Measurements from ENCODE around the gene ARHGEF28.

ARHGEF28 gene

GRCh38 chr5:73883646-73884045, 257.6 kb downstream of the ARHGEF28 start:
- no peaks in the 10 kb centered on the region for H3K27me3 ChIP-seq (ENCODE audit: insufficient read depth, low read length)
- H3K9me3 ChIP-seq (ENCODE audit: low read length) = no peaks in the 10 kb centered on the region
- H2AFZ ChIP-seq (ENCODE audit: low read depth, low read length) = no peak overlapping the region
- H3K4me3 ChIP-seq (ENCODE audit: low read length) = no peak overlapping the region
- no peaks in the 10 kb centered on the region for H3K4me1 ChIP-seq (ENCODE audit: insufficient read depth, low read length)
- H3K36me3 ChIP-seq (ENCODE audit: insufficient read depth, low read length) = no peaks in the 10 kb centered on the region

- Histone ChIP-seq H2AFZ (ENCODE audit: low read depth, low read length) (no peak overlapping the region), H3K4me1 (ENCODE audit: insufficient read depth, low read length) (no peaks in the 10 kb centered on the region), H3K4me3 (ENCODE audit: low read length) (no peak overlapping the region), H3K9me3 (ENCODE audit: low read length) (no peaks in the 10 kb centered on the region), H3K36me3 (ENCODE audit: insufficient read depth, low read length) (no peaks in the 10 kb centered on the region), H3K27me3 (ENCODE audit: insufficient read depth, low read length) (no peaks in the 10 kb centered on the region)
These were observed 261.7 kb downstream of the ARHGEF28 start for GRCh38 chr5:73887688-73888087.

GRCh38 chr5:73890569-73890968, 264.6 kb downstream of the ARHGEF28 start:
- H2AFZ ChIP-seq (ENCODE audit: low read depth, low read length) = no peak overlapping the region
- H3K36me3 ChIP-seq (ENCODE audit: insufficient read depth, low read length) = no peaks in the 10 kb centered on the region

GRCh38 chr5:73892218-73892617, 266.2 kb downstream of the ARHGEF28 start:
- H2AFZ ChIP-seq (ENCODE audit: low read depth, low read length) = no peak overlapping the region
- no peaks in the 10 kb centered on the region for H3K4me1 ChIP-seq (ENCODE audit: insufficient read depth, low read length)
- H3K27me3 ChIP-seq (ENCODE audit: insufficient read depth, low read length) = peaks cover 5% of the 10 kb centered on the region
- H3K9me3 ChIP-seq (ENCODE audit: low read length) = no peaks in the 10 kb centered on the region
- no peak overlapping the region for H3K4me3 ChIP-seq (ENCODE audit: low read length)
- no peaks in the 10 kb centered on the region for H3K36me3 ChIP-seq (ENCODE audit: insufficient read depth, low read length)

More at GRCh38 chr5:73890569-73890968, 264.6 kb downstream of the ARHGEF28 start:
- no peak overlapping the region for H3K4me3 ChIP-seq (ENCODE audit: low read length)
- no peaks in the 10 kb centered on the region for H3K27me3 ChIP-seq (ENCODE audit: insufficient read depth, low read length)
- H3K9me3 ChIP-seq (ENCODE audit: low read length) = no peaks in the 10 kb centered on the region
- H3K4me1 ChIP-seq (ENCODE audit: insufficient read depth, low read length) = no peaks in the 10 kb centered on the region

- Histone ChIP-seq H2AFZ (ENCODE audit: low read depth, low read length) (no peak overlapping the region), H3K27me3 (ENCODE audit: insufficient read depth, low read length) (peaks cover 5% of the 10 kb centered on the region), H3K4me1 (ENCODE audit: insufficient read depth, low read length) (no peaks in the 10 kb centered on the region), H3K4me3 (ENCODE audit: low read length) (no peak overlapping the region), H3K9me3 (ENCODE audit: low read length) (no peaks in the 10 kb centered on the region), H3K36me3 (ENCODE audit: insufficient read depth, low read length) (no peaks in the 10 kb centered on the region)
These were observed 266.8 kb downstream of the ARHGEF28 start for GRCh38 chr5:73892806-73893205.

GRCh38 chr5:73893813-73894212, 267.8 kb downstream of the ARHGEF28 start:
- H3K4me1 ChIP-seq (ENCODE audit: insufficient read depth, low read length) = no peaks in the 10 kb centered on the region
- H3K27me3 ChIP-seq (ENCODE audit: insufficient read depth, low read length) = peaks cover 5% of the 10 kb centered on the region
- no peak overlapping the region for H3K4me3 ChIP-seq (ENCODE audit: low read length)
- H2AFZ ChIP-seq (ENCODE audit: low read depth, low read length) = no peak overlapping the region
- H3K9me3 ChIP-seq (ENCODE audit: low read length) = no peaks in the 10 kb centered on the region
- no peaks in the 10 kb centered on the region for H3K36me3 ChIP-seq (ENCODE audit: insufficient read depth, low read length)

- Histone ChIP-seq H3K9me3 (ENCODE audit: low read length) (no peaks in the 10 kb centered on the region), H2AFZ (ENCODE audit: low read depth, low read length) (no peak overlapping the region), H3K27me3 (ENCODE audit: insufficient read depth, low read length) (peaks cover 8% of the 10 kb centered on the region), H3K4me3 (ENCODE audit: low read length) (no peak overlapping the region), H3K4me1 (ENCODE audit: insufficient read depth, low read length) (no peaks in the 10 kb centered on the region), H3K36me3 (ENCODE audit: insufficient read depth, low read length) (no peaks in the 10 kb centered on the region)
These were observed 268.9 kb downstream of the ARHGEF28 start for GRCh38 chr5:73894860-73895259.

GRCh38 chr5:73895471-73895870, 269.5 kb downstream of the ARHGEF28 start:
- Histone ChIP-seq H3K4me3 (ENCODE audit: low read length) (no peak overlapping the region), H3K36me3 (ENCODE audit: insufficient read depth, low read length) (no peaks in the 10 kb centered on the region), H2AFZ (ENCODE audit: low read depth, low read length) (no peak overlapping the region), H3K9me3 (ENCODE audit: low read length) (no peaks in the 10 kb centered on the region), H3K27me3 (ENCODE audit: insufficient read depth, low read length) (peaks cover 8% of the 10 kb centered on the region), H3K4me1 (ENCODE audit: insufficient read depth, low read length) (no peaks in the 10 kb centered on the region)

- H3K27me3 ChIP-seq (ENCODE audit: insufficient read depth, low read length) = peaks cover 8% of the 10 kb centered on the region
- H3K4me3 ChIP-seq (ENCODE audit: low read length) = no peak overlapping the region
- H2AFZ ChIP-seq (ENCODE audit: low read depth, low read length) = no peak overlapping the region
- H3K4me1 ChIP-seq (ENCODE audit: insufficient read depth, low read length) = no peaks in the 10 kb centered on the region
- H3K9me3 ChIP-seq (ENCODE audit: low read length) = no peaks in the 10 kb centered on the region
- H3K36me3 ChIP-seq (ENCODE audit: insufficient read depth, low read length) = no peaks in the 10 kb centered on the region
These were observed 270.1 kb downstream of the ARHGEF28 start for GRCh38 chr5:73896097-73896496.

- Histone ChIP-seq H3K36me3 (ENCODE audit: insufficient read depth, low read length) (no peaks in the 10 kb centered on the region), H2AFZ (ENCODE audit: low read depth, low read length) (no peak overlapping the region), H3K4me1 (ENCODE audit: insufficient read depth, low read length) (no peaks in the 10 kb centered on the region), H3K9me3 (ENCODE audit: low read length) (no peaks in the 10 kb centered on the region), H3K27me3 (ENCODE audit: insufficient read depth, low read length) (peaks cover 8% of the 10 kb centered on the region), H3K4me3 (ENCODE audit: low read length) (no peak overlapping the region)
These were observed 270.7 kb downstream of the ARHGEF28 start for GRCh38 chr5:73896668-73897067.

- no peak overlapping the region for H3K4me3 ChIP-seq (ENCODE audit: low read length)
- no peaks in the 10 kb centered on the region for H3K4me1 ChIP-seq (ENCODE audit: insufficient read depth, low read length)
- no peaks in the 10 kb centered on the region for H3K36me3 ChIP-seq (ENCODE audit: insufficient read depth, low read length)
- no peaks in the 10 kb centered on the region for H3K9me3 ChIP-seq (ENCODE audit: low read length)
- H3K27me3 ChIP-seq (ENCODE audit: insufficient read depth, low read length) = peaks cover 8% of the 10 kb centered on the region
- no peak overlapping the region for H2AFZ ChIP-seq (ENCODE audit: low read depth, low read length)
These were observed 271.9 kb downstream of the ARHGEF28 start for GRCh38 chr5:73897893-73898292.

GRCh38 chr5:73899055-73899454, 273.1 kb downstream of the ARHGEF28 start:
- H3K27me3 ChIP-seq (ENCODE audit: insufficient read depth, low read length) = peaks cover 8% of the 10 kb centered on the region

GRCh38 chr5:73899916-73900315, 273.9 kb downstream of the ARHGEF28 start:
- Histone ChIP-seq H3K4me3 (ENCODE audit: low read length) (no peak overlapping the region), H3K9me3 (ENCODE audit: low read length) (peaks cover 2% of the 10 kb centered on the region), H3K36me3 (ENCODE audit: insufficient read depth, low read length) (no peaks in the 10 kb centered on the region), H2AFZ (ENCODE audit: low read depth, low read length) (no peak overlapping the region), H3K27me3 (ENCODE audit: insufficient read depth, low read length) (peaks cover 8% of the 10 kb centered on the region), H3K4me1 (ENCODE audit: insufficient read depth, low read length) (no peaks in the 10 kb centered on the region)

More at GRCh38 chr5:73899055-73899454, 273.1 kb downstream of the ARHGEF28 start:
- H2AFZ ChIP-seq (ENCODE audit: low read depth, low read length) = no peak overlapping the region
- no peaks in the 10 kb centered on the region for H3K4me1 ChIP-seq (ENCODE audit: insufficient read depth, low read length)
- H3K4me3 ChIP-seq (ENCODE audit: low read length) = no peak overlapping the region
- H3K36me3 ChIP-seq (ENCODE audit: insufficient read depth, low read length) = no peaks in the 10 kb centered on the region
- H3K9me3 ChIP-seq (ENCODE audit: low read length) = no peaks in the 10 kb centered on the region

GRCh38 chr5:73900566-73900965, 274.6 kb downstream of the ARHGEF28 start:
- Histone ChIP-seq H3K36me3 (ENCODE audit: insufficient read depth, low read length) (no peaks in the 10 kb centered on the region), H2AFZ (ENCODE audit: low read depth, low read length) (no peak overlapping the region), H3K9me3 (ENCODE audit: low read length) (peaks cover 3% of the 10 kb centered on the region), H3K27me3 (ENCODE audit: insufficient read depth, low read length) (peaks cover 8% of the 10 kb centered on the region), H3K4me1 (ENCODE audit: insufficient read depth, low read length) (no peaks in the 10 kb centered on the region), H3K4me3 (ENCODE audit: low read length) (no peak overlapping the region)

Data from neuron (in vitro differentiated cells).